Stomach (tissue), 4 donors: ENCODE results near the gene ITGB4.
A peak's percentile ranks its signal among the peaks of the same experiment; 100 is the strongest.

Source experiments
- POLR2A ChIP-seq, 4 donors: fragments of 450-650 bp; IDR thresholded peaks; one replicate each; pipeline ENCODE4 v1.6.1; 2016; ENCODE audit warnings: antibody characterized with exemption in 4 of 4, control low read depth in 2 of 4, mild to moderate bottlenecking in 1 of 4, moderate library complexity in 1 of 4
- POLR2AphosphoS5 ChIP-seq, 3 donors: sonication (generic); formaldehyde crosslinking; IDR thresholded peaks; one replicate each; pipeline ENCODE4 v1.6.1; 2016; ENCODE audit warnings: antibody characterized with exemption in 3 of 3
- TF ChIP-seq, protein P1 (sequence below), 7 experiments: fragments of 450-650 bp in 4 of 7; fragments of 200-600 bp in 3 of 7; sonication (generic) in 3 of 7; IDR thresholded peaks; one replicate each; pipeline ENCODE4 v1.5.1; 2016 to 2019; ENCODE audit warnings: antibody characterized with exemption in 7 of 7, control low read depth in 2 of 7, mild to moderate bottlenecking in 1 of 7

DNA sequence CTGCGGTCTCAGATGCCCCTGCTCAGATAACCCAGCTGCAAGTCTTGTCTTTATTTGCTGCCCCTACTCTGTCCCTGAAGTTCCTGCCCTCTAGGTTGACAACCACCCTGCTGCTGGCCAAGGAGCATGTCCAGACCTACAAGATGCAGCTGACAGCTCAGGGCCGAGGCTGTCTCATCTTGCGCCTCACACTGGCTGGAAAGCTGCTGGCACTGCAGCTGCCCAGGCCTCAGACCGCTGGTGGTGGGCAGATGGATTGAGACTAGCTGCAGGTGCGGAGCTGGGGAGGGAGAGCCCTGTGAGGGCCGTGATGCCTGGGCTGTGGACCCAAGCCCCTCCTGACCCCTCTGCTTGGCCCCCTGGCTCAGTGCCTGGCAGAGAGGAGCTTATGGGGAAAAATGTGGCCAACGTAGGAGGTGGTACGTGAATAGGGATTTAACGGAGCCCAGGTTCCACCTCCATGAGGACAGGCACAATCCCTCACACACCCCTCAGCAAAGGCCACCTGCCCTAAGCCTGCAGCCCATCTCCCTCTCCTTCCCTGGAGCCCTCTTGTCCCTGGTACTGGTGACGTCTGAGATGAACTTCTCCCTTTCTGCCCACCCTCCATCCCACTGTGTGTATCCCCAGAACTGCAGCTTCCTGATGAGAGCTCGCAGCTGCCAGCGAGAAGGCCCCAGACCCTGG is 52.0 kb downstream of the ITGB4 start:
- TF ChIP-seq POLR2A (IDR thresholded peaks at IDR 0.05): no peak
- TF ChIP-seq, protein P1, sequence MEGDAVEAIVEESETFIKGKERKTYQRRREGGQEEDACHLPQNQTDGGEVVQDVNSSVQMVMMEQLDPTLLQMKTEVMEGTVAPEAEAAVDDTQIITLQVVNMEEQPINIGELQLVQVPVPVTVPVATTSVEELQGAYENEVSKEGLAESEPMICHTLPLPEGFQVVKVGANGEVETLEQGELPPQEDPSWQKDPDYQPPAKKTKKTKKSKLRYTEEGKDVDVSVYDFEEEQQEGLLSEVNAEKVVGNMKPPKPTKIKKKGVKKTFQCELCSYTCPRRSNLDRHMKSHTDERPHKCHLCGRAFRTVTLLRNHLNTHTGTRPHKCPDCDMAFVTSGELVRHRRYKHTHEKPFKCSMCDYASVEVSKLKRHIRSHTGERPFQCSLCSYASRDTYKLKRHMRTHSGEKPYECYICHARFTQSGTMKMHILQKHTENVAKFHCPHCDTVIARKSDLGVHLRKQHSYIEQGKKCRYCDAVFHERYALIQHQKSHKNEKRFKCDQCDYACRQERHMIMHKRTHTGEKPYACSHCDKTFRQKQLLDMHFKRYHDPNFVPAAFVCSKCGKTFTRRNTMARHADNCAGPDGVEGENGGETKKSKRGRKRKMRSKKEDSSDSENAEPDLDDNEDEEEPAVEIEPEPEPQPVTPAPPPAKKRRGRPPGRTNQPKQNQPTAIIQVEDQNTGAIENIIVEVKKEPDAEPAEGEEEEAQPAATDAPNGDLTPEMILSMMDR (IDR thresholded peaks at IDR 0.05): no peak
- TF ChIP-seq POLR2AphosphoS5 (IDR thresholded peaks at IDR 0.05): peak in 1 of 3 donors; percentile 67
